ENCODE data around the gene NR2F6.

Gene NR2F6

DNA sequence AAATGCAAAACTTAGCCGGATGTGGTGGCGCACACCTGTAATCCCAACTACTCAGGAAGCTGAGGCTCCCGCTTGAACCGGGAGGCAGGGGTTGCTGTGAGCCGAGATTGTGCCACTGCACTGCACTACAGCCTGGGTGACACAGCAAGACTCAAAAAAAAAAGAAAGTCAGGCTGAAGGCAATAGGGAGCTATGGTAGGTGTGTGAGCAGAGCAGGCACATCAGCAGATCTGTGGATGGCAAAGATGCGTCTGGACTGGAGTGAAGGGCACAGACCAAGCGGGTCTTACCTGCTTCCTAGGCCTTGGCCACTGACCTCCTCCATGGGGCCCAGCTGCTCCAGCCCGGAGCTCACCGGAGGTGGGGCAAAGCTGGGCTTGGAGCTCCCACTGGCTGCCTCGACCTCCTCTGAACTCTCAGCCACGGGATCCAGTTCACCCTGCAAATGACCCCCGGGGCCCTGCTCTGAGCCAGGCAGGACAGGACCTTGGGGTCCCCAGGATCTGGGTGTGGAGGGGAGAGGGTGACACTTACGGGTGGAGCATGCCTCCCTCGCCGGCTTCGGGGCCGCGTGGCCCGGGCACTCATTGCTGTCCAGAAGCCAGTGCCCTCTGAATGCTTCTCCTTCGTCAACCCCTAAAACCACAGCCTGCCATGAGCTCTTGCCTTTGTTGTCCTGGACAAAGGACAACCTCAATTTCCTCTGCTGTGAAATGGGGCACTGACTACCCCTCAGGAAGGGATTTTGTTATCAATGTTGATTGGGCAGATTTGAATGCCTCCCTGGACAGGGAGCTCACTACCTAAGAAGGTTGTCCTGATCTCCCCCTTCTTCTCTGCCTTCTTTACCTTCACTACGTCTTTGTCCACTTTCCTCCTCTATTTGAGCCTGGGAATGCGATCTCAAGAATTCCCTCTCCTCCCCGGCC lies 18.3 kb upstream of the NR2F6 start:
- no peak for DNase-seq (ENCODE audit: low read depth in 3 of 3)

DNA sequence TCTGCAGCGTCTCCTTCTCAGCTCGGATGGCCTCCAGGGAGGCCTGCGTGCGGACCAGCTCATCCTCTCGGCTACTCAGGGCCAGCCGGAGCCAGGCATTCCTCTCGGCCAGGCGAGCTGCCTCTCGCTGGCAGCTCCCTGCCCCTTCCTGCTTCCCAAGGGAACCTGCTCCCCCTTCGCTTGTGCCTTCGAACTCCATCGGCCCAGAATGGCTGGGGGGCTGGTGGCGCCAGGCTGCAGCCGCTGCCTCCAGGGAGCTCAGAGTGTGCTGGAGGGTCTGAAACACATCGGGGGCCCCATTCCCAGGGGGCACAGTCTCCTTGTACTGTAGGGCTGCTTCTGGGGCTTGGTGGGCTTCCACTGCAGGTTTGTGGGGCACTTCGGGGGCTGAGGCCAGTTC lies 16.8 kb upstream of the NR2F6 start:
- no peak for DNase-seq (ENCODE audit: low read depth in 3 of 3)

DNA sequence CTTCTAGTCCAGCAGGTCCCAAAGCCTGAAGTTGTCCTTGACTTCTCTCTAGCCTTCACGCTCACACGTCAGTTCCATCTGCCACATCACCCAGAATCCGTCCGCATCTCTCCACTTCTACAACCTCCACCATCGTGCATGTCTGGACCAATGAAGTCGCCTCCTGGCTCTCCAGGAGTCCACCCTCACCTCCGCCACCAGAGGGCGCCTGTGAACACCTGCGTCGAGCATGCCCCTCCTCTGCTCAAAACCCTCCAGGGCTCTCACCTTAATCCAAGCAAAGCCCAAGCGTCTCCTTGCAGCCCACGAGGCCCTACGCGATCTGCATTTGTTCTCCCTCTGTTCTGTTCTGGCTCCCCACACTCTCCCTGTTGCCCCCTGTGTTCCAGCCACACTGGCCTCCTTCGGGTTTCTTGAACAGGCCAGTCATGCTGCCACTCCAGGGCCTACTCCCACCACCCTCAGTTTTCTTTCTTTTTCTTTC lies 15.2 kb upstream of the NR2F6 start:
- peak; percentile 83 to 90 (median 88) for DNase-seq (ENCODE audit: low read depth in 3 of 3)

DNA sequence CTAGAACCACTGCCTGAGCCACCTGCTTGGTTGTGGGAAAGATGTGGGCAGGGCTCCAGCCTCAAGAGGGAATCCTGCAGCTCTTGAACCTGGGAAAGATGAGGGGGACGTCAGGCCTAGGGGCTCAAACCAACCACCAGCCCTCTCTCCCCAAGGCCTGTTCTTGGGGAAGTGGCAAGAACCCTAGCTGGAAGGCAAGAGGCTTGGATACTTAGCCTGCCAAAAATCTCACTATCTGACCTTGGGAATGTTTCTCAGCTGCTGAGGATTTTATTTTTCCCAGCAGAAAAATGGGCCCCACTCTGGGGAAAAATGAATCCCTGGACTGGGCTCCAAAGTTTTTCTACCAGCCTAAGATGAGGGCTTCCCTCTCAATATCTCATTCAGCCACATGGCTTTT lies 14.2 kb upstream of the NR2F6 start:
- no peak for DNase-seq (ENCODE audit: low read depth in 3 of 3)

DNA sequence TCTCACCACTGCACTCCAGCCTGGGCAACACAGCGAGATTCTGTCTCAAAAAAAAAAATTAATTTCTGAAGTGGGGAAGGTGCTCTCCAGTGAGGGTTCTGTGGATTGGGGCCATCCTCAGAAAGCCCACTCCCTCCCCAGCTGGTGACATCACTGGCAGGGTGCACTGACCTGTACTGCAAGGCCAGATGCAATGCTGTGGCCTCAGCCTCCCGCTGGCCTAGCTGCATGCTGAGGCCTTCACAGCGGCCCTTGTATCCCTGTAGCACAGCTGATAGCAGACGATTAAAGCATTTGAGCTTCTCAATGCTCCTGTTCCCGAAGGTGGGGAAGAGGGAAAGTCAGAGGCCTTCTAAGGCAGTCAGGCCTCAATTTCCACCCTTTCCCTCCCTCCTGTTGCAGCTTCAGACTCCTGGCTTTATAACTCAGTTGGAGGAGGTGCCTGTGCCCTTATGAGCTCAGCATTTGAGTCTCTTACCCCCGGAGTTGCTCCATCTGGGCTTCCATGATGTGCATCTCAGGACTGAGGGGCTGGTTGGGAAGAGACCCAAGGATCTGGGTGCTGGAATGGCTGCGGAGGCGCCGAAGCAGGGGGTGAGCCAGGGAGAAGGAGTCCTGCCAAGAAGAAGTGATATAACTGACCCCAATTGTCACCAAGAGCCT lies 13.5 kb upstream of the NR2F6 start:
- DNase-seq (ENCODE audit: low read depth in 3 of 3), result no peak

DNA sequence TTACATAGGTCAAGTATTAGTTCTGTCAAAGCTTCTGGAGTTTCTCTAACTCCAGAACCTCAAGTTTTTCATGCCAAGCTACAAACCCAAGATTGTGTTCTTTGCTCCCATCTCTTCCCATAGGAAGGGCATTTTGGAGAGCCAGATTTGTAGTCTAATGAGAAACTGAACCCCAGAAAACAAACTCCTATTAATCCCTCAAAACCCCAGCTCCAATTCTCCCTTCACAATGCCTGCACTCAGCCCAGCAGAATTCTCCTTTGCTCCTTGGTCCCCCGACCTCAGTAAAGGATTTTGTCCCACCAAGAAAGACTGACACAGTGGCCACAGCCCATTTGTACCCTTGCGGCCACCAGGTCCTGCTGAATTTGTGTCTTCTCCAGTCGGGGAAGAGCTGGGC lies 10.4 kb upstream of the NR2F6 start:
- DNase-seq (ENCODE audit: low read depth in 3 of 3), result no peak

DNA sequence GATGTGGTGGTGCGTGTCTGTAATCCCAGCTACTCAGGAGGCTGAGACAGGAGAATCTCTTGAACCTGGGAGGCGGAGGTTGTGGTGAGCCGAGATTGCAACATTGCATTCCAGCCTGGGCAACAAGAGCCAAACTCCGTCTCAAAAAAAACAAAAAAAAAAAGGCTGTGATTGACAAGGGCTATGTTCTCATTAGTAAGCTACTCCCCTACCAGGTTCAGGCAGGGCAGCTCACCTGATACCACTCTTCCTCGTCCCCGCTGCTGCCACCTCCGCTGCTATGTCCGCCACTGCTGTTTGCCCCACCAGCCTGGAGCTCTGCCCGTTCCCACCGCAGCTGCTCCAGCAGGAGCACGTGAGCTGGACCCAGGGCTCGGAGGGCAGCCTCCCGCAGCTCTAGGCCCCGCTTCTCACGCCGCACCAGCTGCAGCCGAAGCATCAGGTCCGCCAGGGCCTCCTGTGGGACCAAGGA lies 9.5 kb upstream of the NR2F6 start:
- no peak for DNase-seq (ENCODE audit: low read depth in 3 of 3)

DNA sequence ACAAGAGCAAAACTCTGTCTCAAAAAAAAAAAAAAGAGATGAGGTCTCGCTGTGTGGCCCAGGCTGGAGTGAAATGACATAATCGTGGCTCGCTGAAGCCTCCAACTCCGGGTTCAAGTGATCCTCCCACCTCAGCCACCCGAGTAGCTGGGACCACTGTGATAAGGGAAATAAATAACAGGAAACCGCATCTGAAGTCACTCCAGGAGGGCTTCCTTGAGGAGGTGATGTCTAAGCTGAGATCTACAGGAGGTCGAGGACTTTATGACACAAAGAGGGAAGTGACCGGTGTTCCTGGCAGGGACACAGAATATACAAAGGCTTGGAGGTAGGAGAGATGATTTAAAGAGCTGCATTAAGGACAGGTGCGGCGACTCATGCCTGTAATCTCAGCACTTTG lies 8.9 kb upstream of the NR2F6 start:
- DNase-seq (ENCODE audit: low read depth in 3 of 3), result no peak

DNA sequence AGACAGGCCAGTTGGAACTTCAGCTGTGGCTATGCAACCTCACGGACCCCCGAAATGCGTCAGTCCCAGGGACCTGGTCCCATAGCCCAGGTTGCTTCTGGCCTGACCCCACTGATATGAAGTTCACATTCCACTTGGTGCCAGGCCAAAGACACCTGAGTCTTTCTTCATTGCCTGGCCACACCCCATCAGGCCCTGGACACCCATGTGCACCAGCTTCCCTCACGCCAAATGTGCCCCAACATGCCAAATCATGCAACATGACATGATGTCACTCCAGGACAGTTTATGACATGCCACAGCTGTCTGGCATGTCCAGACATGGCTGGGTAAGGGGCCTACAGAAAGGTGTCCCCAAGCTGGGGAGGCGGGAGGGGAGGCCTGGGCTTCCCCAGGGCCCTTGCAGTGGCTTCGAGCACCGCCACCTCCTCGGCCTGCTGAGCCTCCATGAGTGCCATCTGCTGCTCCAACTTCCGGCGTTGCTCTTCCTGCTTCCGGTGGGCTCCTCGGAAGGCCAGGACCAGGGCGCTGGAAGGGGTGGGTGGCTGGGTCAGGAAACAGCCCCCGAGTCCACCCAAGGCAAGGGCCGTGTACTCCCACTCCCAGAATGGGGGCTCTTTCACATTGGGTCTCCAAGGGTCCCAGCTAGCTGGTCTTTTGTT lies 4.3 kb upstream of the NR2F6 start:
- no peak for DNase-seq (ENCODE audit: low read depth in 3 of 3)

DNA sequence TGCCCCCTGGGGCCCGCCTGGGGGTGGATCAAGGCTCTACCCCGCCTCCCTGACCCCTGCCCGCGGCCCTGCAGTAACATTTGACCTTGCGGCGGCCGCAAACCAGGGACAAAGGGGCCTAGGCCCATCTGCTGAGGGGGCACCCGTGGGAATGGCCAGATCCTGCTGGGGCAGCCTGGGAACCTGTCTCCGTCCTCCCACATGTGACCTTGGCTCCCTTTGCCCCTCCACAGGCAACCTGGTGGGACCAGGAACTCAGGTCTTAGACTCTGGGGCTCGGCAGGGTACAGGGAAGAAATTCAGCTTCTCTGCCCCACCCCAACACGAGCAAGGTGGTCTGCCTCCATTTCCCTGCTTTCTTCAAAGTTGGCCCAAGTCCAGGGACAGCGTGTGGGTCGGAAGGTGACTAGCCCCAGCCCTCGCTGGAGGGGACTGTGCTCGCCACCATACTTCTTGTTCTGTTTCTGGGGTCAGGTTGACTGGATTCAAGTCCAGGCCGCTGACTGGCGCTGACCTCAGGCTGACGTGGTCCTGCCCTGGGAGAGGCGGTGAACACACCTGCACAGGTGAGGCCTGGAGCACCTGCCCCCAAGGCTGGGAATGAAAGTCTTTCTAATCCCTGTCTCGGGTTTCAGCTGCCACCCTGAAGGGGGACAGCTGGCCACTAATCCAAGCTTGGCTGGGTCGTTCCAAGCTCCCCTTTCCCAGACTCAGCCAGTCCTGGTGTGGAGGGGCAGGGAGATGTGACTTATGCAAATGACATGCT lies 2.5 kb upstream of the NR2F6 start:
- DNase-seq (ENCODE audit: low read depth in 3 of 3), result no peak

DNA sequence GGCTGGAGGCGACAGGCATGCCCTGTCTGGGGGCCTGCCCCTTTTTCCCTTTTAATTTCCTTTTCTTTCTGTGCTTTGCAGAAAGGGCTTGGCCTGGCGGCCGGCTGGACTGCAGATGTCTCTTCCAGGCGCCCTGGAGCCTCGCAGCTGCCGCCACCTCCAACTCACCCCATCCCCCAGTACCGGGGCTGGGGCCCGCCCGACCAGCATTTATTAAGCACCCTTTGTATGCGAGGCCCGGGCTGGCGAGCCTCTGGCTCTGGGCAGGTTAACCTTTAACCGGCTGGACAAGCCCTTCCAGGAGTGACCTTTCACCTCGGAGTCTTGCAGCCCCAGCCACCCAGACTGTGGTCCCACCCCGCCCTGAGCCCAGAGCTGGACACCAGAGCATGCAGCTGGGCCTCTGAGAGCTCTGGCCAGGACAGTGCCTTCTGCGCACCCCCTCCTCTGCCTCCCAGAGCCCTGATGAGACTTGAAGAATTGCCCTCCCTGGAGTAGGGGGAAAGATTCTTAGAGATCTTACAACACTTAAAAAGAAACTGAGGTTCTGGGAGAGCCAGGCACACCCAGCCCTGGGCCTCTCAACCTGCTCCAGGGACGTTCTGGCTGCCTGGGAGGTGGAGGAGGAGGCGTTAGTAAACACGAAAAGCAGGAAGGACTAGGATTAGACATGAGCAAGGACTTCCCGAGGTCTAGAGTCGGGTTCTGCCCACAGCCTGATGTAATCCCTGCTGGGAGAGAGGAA lies 1.1 kb upstream of the NR2F6 start:
- no peak for DNase-seq (ENCODE audit: low read depth in 3 of 3)

DNA sequence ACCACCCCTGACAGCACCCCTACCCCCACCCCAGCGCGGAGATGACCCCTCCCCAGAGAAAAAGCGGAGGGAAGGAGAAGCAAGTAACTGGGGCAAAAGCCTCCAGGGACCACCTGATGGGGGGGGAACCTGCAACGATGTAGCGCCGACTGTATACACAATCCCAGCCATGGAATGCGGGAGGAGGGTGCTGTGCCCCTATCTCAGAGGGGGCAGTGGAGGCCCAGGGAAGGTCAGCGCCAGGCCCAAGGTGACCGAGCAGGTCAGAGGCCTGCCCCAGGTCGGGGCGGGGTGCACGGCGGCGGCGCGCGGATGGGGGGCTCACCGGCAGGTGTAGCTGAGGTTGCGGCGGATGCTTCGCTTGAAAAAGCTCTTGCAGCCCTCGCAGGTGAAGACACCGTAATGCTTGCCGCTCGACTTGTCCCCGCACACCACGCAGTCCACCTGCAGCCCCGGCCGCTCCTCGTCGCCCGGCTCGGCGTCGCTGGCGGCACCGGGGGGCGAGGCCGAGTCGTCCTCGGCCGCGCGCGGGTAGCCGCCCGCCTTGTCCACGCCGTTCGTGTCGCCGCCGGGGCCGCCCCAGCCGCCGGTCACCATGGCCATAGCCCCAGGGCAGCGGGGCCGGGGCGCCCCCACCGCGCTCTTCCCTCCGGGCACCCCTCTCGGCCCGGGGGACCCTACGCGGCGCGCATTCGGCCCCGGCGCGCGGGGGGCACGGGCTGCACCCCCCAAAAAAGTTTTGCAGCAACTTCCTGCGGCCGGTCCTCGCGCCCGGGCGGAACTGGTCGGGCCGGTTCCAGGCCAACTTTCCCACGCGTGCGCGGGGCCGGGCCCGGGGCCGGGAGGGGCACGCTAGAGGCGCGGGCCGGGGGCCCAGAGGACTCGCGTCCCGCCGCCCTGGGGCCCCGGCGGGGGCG lies 843 bp downstream of the NR2F6 start:
- DNase-seq (ENCODE audit: low read depth in 3 of 3), result no peak

DNA sequence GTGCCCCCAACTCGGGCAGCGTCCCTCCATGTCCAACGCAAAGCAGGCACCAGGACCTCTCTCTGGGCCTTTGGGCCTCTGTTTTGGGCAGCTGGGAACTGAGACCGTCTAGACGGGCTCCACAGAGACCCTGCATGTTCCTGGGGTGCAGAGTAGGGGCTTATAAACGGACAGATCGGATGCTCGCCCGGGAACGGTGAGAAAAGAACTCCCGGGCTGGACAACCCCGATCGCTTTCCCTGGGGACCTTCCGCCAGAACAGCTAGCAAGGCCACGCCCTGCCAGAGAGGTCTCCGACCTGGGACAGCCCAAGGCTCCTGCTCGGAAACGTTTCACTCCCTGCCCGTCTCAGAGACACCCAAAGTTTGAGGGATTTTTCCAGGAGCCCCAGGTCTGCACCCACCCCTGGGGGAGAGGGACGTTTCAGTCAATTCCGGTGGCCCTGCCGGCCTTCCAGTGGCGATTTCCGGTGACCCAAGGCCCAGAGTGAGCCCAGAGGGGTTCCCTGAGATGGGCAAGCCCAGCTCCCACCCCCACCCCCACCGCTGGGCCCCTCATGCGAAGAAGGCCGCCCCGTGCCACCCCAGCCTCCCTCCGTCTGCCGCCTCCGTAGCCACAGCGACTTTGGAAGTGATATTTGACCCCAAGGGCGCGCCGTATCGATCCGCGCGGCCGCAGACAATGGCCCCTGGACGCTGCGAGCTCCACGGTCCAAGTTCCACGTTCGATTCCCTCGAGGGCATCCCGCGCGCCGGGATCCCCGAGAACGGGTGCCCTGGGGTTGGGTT lies 1.7 kb downstream of the NR2F6 start:
- DNase-seq (ENCODE audit: low read depth in 3 of 3), result no peak

DNA sequence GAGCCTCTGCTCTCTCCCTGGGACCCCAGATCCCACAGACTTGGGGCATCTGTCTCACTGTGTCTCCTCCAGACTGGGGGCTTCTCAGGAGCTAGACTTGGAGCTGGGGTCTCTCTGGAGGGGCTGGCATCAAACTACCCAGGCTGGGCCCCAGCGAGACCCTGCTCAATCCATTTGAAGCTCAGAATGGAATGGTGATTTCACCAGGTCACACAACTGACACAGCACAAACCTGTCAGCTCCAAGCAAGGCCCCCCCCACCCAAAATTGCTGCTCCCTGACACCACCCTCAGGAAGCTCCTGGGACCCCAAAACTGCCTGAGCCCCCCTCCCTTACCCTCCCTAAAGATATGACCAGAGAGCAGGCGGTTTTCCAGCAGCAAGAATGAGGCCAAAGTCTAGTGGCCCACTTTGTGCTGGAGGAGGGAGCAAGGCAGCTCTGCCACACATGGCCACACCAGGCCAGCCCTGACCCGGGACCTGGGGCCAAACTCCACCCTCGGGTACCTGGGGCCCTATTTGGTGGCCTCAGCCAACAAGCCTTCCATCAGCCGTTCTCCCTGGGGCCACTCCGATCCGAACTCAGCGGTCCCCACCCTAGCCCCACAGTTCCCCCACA lies 2.4 kb downstream of the NR2F6 start:
- no peak for DNase-seq (ENCODE audit: low read depth in 3 of 3)

DNA sequence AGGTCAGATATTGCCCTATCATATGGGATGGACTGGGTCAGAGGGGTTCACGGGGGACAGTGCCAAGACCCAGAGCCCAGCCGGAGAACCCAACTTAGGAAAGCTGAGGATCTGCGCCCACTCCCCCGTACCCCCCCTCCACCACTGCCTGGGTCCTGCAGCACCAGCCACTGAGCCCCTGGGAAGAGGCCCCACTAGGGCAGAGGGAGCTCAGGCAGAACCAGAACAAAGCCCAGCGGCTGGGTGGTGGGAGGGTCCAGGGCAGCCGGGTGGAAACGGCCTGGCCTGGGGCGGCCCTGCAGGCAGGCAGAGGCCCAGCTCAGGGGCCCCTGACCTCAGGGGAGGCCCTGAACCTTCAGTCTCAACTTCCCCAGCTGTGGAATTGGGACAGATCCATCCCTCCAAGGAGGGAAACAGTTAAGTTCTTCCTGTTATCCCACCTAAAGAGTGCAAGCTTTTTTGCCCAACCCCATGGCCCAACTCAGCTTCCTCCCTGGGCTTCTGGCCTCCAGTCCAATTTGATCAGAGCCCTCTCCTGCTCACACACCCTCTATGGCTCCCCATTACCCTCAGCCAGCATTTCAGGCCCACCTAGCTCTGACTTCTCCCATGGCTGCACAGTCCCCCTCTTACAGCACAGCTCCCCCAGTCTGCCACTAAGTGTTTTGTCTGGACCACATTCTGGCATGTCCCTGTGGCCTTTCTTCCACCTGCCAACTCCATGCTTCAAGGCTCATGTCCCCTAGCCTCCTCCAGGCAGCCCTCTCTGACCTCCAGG lies 3.1 kb downstream of the NR2F6 start:
- no peak for DNase-seq (ENCODE audit: low read depth in 3 of 3)

DNA sequence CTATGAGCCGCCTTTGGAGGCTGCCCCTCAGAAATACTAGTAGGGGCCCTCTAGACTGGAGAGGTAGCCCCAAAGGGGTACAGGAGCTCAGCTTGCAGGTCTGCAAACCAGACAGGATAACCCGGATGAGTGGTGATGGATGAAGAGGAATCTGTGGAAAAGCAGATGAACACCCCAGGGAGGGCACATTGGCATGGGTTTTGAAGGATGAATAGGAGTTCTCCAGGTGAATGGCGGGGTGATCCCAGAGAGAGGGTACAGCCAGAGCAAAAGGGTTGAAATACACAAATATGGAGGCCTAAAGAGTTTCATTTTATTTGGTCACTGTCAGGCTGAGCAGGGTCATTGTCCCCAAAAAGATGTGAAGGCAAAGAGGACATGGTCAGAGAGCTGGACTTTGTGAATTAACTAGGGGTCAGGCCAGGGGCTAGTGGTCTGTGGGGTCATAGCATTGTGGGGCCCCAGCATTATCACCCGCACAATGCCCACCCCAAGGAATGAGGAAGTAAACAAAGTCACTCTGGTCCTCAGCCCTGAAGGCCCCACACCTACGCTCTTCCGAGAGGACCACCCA lies 4.8 kb downstream of the NR2F6 start:
- DNase-seq (ENCODE audit: low read depth in 3 of 3), result no peak

DNA sequence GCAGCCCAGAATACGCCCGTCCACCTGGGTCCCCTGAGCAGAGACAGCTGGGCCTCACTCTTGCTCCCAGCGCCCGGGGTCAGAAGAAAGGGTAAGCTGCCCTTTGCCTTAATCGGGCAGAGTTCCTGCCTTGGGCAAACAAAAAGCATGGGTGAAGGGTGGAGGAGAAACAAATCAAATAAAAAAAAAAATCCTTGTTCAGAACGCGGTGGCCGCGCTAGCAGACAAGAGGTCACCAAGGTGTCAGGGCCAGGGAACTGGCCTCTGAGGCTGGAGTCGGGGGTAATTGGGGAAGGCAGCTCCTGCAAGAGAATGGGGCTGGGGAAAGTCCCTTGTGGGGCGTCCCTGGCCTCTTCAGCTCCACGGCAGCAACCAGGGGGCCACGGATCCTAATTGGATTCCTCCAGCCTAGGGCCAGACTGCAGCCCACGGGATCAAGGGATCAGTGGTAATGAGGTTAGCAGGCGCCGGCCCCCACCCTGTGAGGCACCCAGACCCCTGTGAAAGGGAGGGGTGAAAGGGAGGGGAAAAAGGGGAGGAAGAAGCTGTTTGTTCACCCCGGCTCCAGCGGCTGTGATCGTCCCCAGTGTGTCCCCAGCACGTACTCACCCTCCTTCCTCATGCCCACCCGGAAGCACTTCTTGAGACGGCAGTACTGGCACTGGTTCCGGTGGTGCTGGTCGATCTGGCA lies 5.5 kb downstream of the NR2F6 start:
- no peak for DNase-seq (ENCODE audit: low read depth in 3 of 3)
